Activated B cell treated with CpG ODN at 0.5 μM for 24 hours (primary cell): ENCODE measurements around the gene MST1R. TPM values are rescaled to one million over a fixed set of nuclear protein-coding genes. Genes with fewer than 3 reads are reported as not detected.
A peak's percentile ranks its signal among the peaks of the same experiment; 100 is the strongest.

Experiments
- ATAC-seq: fragments of 200-7000 bp; cut with Tn5 transposase; one replicate; pipeline ENCODE4 v1.10.0; 2021; ENCODE audit warnings: low read depth, mild to moderate bottlenecking, moderate library complexity
- CTCF ChIA-PET: fragments of 350-600 bp; sonication (Branson Sonifier 250); formaldehyde crosslinking; loops from one replicate; lab custom pipeline; 2021; ENCODE audit warnings: antibody characterized with exemption; lab: Charles Lee
- POLR2A ChIA-PET: fragments of 350-600 bp; sonication (Branson Sonifier 250); formaldehyde crosslinking; loops from one replicate; lab custom pipeline; 2021; ENCODE audit warnings: antibody characterized with exemption; lab: Charles Lee
- DNase-seq: peaks from one replicate; pipeline ENCODE4 v3.0.0; 2022
- H3K27ac Mint-ChIP-seq: one replicate; pipeline ENCODE4 v1.8.0; 2020; ENCODE audit warnings: mixed read lengths
- H3K27me3 Mint-ChIP-seq: one replicate; pipeline ENCODE4 v1.8.0; 2021; ENCODE audit warnings: mixed read lengths
- H3K36me3 Mint-ChIP-seq: one replicate; pipeline ENCODE4 v1.8.0; 2021; ENCODE audit warnings: low read depth, mixed read lengths
- H3K4me1 Mint-ChIP-seq: one replicate; pipeline ENCODE4 v1.8.0; 2021; ENCODE audit warnings: mixed read lengths
- H3K4me3 Mint-ChIP-seq: one replicate; pipeline ENCODE4 v1.8.0; 2020; ENCODE audit warnings: mild to moderate bottlenecking, mixed read lengths
- H3K9me3 Mint-ChIP-seq: one replicate; pipeline ENCODE4 v1.8.0; 2020; ENCODE audit warnings: mixed read lengths
- CTCF ChIP-seq: fragments of 200-600 bp; IDR thresholded peaks from one replicate; pipeline ENCODE4 v1.8.0; 2022; ENCODE audit warnings: antibody characterized with exemption, mild to moderate bottlenecking
- intact Hi-C: fragments of 100-400 bp; cut with micrococcal nuclease; formaldehyde crosslinking; loops from one replicate; pipeline ENCODE4 v1.15.1; 2024
- total RNA-seq: library from RNA; stranded (reverse); gene quantifications from 2 replicates; pipeline ENCODE4 v1.2.3, GENCODE V29; 2022

The MST1R gene
- 0.81 and 1.6 TPM in 2 replicates for total RNA-seq

GRCh38 chr3:49903451-49904424 is at the start of gene MST1R:
Gene MST1R, minus strand, starts transcription at chr3:49903873. Its CDS starts 264 bp downstream, at chr3:49903609.
- intact Hi-C loops: loop anchor here (1.0 to 2.0 kb wide), 3 partner anchors 37 to 179 kb away; partner anchors contain the start of genes RBM6 and TRAIP
- Mint-ChIP-seq H3K9me3 (no peaks in the 10 kb centered on the region), H3K36me3 (no peaks in the 10 kb centered on the region), H3K4me1 (peaks cover 30% of the 10 kb centered on the region), H3K27me3 (no peaks in the 10 kb centered on the region), H3K27ac (peak within 1 kb of the TSS; percentile 80), H3K4me3 (peak within 1 kb of the TSS; percentile 82)
- TF ChIP-seq CTCF: no peak
- ATAC-seq (peak; percentile 99), DNase-seq (peak; percentile 80)
- CTCF ChIA-PET: no interaction called here
- POLR2A ChIA-PET: interaction anchor here (0.6 to 2.0 kb wide), 2 partner anchors 101 to 888 kb away, joined by 3 to 8 read pairs; partner anchors contain the start of gene INKA1

GRCh38 chr3:49952924-49953323 is 49.3 kb upstream of the MST1R start:
- no peak overlapping the region for H3K27ac Mint-ChIP-seq
- DNase-seq (no peak), ATAC-seq (no peak)
- H3K4me3 Mint-ChIP-seq: no peak overlapping the region
- ChIA-PET POLR2A (interaction anchor here (0.7 kb wide), 1 partner anchor 848 kb away, joined by 4 read pairs; the partner anchor contains the start of gene QARS1), CTCF (no interaction called here)
- H3K27me3 Mint-ChIP-seq: no peaks in the 10 kb centered on the region
- intact Hi-C loops: no loop called here
- no peak for TF ChIP-seq CTCF
- no peaks in the 10 kb centered on the region for H3K9me3 Mint-ChIP-seq
- peaks cover 31% of the 10 kb centered on the region for H3K4me1 Mint-ChIP-seq
- peaks cover 10% of the 10 kb centered on the region for H3K36me3 Mint-ChIP-seq

- DNase-seq: no peak
- peak overlapping the region; percentile 49 for H3K4me3 Mint-ChIP-seq
- ChIA-PET POLR2A (interaction anchor here (0.6 to 1.0 kb wide), 4 partner anchors 10 to 15 kb away, joined by 3 to 11 read pairs (median 5); partner anchors contain the start of gene MON1A), CTCF (no interaction called here)
- peaks cover 66% of the 10 kb centered on the region for H3K4me1 Mint-ChIP-seq
- TF ChIP-seq CTCF: no peak
- peak overlapping the region; percentile 5 for H3K27ac Mint-ChIP-seq
- no peak for ATAC-seq
- intact Hi-C loops: loop anchor here (5.0 to 10.0 kb wide), 2 partner anchors 145 to 528 kb away; partner anchors contain the start of genes RBM5, RHOA and TCTA
- no peaks in the 10 kb centered on the region for H3K9me3 Mint-ChIP-seq
- no peaks in the 10 kb centered on the region for H3K27me3 Mint-ChIP-seq
- H3K36me3 Mint-ChIP-seq: peaks cover 24% of the 10 kb centered on the region
These were observed 39.0 kb upstream of the MST1R start for GRCh38 chr3:49942651-49943050.

DNA sequence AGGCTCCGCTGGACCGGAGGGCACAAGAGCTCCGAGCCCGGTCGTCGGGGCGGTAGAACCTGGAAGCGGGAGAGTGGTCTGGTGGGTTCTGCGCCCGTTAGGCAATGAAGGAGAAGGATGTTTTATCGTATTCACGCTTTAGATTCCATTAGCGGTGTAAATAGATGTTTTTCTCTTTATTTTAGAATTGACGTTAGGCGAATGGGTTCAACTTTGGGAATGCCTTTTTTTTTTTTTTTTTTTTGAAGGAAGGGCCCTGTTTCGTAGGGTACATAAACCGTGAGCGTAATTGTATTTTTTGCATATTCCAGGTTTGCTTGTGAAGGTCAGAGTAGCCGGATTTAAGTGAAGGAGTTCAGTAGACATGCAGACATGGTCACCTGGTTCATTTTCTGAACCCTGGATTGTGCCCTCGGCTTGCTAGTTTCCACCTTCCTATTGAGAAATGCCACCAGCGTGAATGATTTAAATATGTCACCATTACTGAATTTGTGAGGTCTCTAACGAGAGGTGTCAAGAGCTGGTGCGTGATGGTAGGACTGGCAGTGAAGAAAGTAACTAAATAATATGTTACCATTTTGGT is 37.1 kb upstream of the MST1R start:
- H3K9me3 Mint-ChIP-seq: no peaks in the 10 kb centered on the region
- peaks cover 48% of the 10 kb centered on the region for H3K4me1 Mint-ChIP-seq
- peaks cover 17% of the 10 kb centered on the region for H3K36me3 Mint-ChIP-seq
- ATAC-seq: no peak
- TF ChIP-seq CTCF: no peak
- intact Hi-C loops: loop anchor here (1.0 to 10.0 kb wide), 5 partner anchors 36 to 526 kb away; partner anchors contain the start of genes RBM5, RHOA, TCTA and TRAIP
- H3K27ac Mint-ChIP-seq: peak overlapping the region; percentile 97
- peak overlapping the region; percentile 98 for H3K4me3 Mint-ChIP-seq
- no peaks in the 10 kb centered on the region for H3K27me3 Mint-ChIP-seq
- ChIA-PET CTCF (interaction anchor here (1.7 kb wide), 1 partner anchor 11 kb away, joined by 5 read pairs; the partner anchor contains the start of gene MON1A), POLR2A (interaction anchor here (0.5 to 2.8 kb wide), 15 partner anchors 8 to 1559 kb away, joined by 3 to 72 read pairs (median 5); partner anchors contain the start of genes DAG1, DCAF1, IMPDH2 and INKA1)
- DNase-seq: no peak
